WERI-Rb-1 (cell line): ENCODE data around the gene TXLNG.
"Not testable (repeated sequence)": the region's sequence is repeated elsewhere in the genome, so short reads cannot be mapped to it uniquely, and the experiment has no call there.

Experiments used
- DNase-seq: peaks from one replicate; pipeline ENCODE4 v3.0.0-alpha.2; 2020
- H3K27ac ChIP-seq: fragments of 250-450 bp; sonication (Bioruptor Pico); 2 replicates; pipeline ENCODE4 v1.5.1; 2020; ENCODE audit warnings: mild to moderate bottlenecking, moderate library complexity
- H3K27me3 ChIP-seq: fragments of 250-450 bp; sonication (Bioruptor Pico); 2 replicates; pipeline ENCODE4 v1.5.1; 2021; ENCODE audit warnings: mild to moderate bottlenecking, low read depth, moderate library complexity; ENCODE audit not compliant: insufficient read depth, severe bottlenecking
- H3K36me3 ChIP-seq: fragments of 250-450 bp; sonication (Bioruptor Pico); 2 replicates; pipeline ENCODE4 v1.5.1; 2020; ENCODE audit warnings: mild to moderate bottlenecking, moderate library complexity
- H3K4me3 ChIP-seq: 2 replicates; pipeline ENCODE4 v1.5.1; 2011; ENCODE audit warnings: low read depth, mild to moderate bottlenecking, control low read depth, low read length
- H3K9me3 ChIP-seq: fragments of 250-450 bp; sonication (Bioruptor Pico); 2 replicates; pipeline ENCODE4 v1.5.1; 2021; ENCODE audit warnings: mild to moderate bottlenecking, moderate library complexity; ENCODE audit not compliant: severe bottlenecking
- CTCF ChIP-seq: IDR thresholded peaks from 2 replicates; pipeline ENCODE4 v1.5.1; 2011; ENCODE audit warnings: low read depth, mild to moderate bottlenecking, control low read depth, inconsistent platforms, low read length

TXLNG gene

GRCh38 chrX:16852617-16853179, 66.4 kb downstream of the TXLNG start:
- H3K27me3 ChIP-seq: no peaks in the 10 kb centered on the region
- TF ChIP-seq CTCF: no peak
- no peak overlapping the region for H3K27ac ChIP-seq
- H3K4me3 ChIP-seq: no peak overlapping the region
- H3K36me3 ChIP-seq: peaks cover 89% of the 10 kb centered on the region
- DNase-seq: no peak
- no peaks in the 10 kb centered on the region for H3K9me3 ChIP-seq

DNA sequence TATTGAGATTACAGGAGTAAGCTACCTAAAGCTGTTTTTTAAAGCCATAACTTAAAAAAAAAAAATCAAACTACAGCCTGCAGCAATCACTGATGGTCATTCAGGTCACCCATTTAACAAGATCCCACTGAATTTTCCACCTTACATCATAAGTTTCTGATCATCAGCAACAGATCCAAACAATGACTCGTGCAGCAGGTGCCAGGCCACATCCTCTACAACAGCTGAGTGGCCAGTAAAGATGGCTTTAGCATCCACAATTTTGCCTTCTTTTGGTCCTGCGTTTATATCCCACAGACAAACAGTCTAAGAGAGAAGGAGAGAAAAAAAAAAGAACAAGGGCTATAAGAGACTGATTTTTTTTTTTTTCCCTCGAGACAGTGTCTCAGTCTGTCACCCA, 67.3 kb downstream of the TXLNG start:
- H3K36me3 ChIP-seq: peaks cover 89% of the 10 kb centered on the region
- no peak for DNase-seq

GRCh38 chrX:16855363-16856075, 69.3 kb downstream of the TXLNG start:
- H3K9me3 ChIP-seq: no peaks in the 10 kb centered on the region
- no peaks in the 10 kb centered on the region for H3K27me3 ChIP-seq
- no peak for TF ChIP-seq CTCF
- no peak for DNase-seq
- H3K4me3 ChIP-seq: no peak overlapping the region
- no peak overlapping the region for H3K27ac ChIP-seq
- peaks cover 94% of the 10 kb centered on the region for H3K36me3 ChIP-seq

More for the DNA sequence above, 67.3 kb downstream of the TXLNG start:
- no peaks in the 10 kb centered on the region for H3K27me3 ChIP-seq
- no peaks in the 10 kb centered on the region for H3K9me3 ChIP-seq
- H3K27ac ChIP-seq: no peak overlapping the region
- TF ChIP-seq CTCF: no peak
- no peak overlapping the region for H3K4me3 ChIP-seq

- not testable (repeated sequence) for H3K27me3 ChIP-seq, H3K27ac ChIP-seq, H3K4me3 ChIP-seq, DNase-seq, H3K9me3 ChIP-seq
- peaks cover 96% of the 10 kb centered on the region for H3K36me3 ChIP-seq
Observed at GRCh38 chrX:16856076-16856404, 69.8 kb downstream of the TXLNG start.

DNA sequence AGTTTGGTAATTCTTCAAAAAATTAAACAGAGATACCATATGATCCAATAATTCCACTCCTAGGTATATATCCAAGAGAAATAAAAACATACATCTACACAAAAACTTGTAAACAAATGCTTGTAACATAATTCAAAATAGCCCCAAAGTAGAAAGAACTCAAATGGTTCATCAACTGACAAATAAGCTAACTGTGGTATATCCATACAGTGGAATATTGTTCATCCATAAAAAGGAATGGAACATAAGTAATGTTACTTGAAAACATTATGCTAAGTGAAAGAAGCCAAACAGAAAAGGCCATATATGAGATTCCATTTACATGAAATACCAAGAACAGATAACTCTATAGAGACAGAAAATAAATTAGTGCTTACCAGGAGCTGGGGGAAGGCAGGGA, 70.5 kb downstream of the TXLNG start:
- H3K27me3 ChIP-seq: no peaks in the 10 kb centered on the region
- DNase-seq: no peak
- TF ChIP-seq CTCF: no peak
- H3K36me3 ChIP-seq: peaks cover 96% of the 10 kb centered on the region
- H3K9me3 ChIP-seq: no peaks in the 10 kb centered on the region
- H3K27ac ChIP-seq: no peak overlapping the region
- no peak overlapping the region for H3K4me3 ChIP-seq

DNA sequence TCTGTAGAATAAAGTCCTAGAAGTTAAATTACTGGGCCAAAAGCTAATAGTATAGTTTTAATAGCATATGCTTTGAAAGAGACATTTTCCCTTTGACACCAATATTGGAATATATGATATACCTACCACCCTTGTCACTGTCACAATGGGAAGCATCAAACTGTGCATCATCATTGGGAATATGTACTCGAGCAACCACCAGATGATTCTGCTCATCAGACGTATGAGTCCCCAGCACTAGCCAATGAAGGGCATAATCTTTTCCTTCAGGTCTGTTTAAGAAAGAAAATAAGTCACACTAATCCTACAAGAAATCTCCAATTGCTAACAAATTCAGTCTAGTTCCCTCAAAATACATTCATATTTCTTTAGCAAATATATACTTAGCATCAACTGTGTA, 76.6 kb downstream of the TXLNG start:
- DNase-seq: no peak
- Histone ChIP-seq H3K4me3 (no peak overlapping the region), H3K27me3 (no peaks in the 10 kb centered on the region), H3K27ac (no peak overlapping the region), H3K36me3 (peaks cover 96% of the 10 kb centered on the region), H3K9me3 (no peaks in the 10 kb centered on the region)
- TF ChIP-seq CTCF: no peak
